ENCODE measurements around the gene MEIS3. TPM values are rescaled to one million over a fixed set of nuclear protein-coding genes. Genes with fewer than 3 reads are reported as not detected.
A peak's percentile ranks its signal among the peaks of the same experiment; 100 is the strongest.

The MEIS3 gene
- polyA plus RNA-seq, 3 donors, result not detected

DNA sequence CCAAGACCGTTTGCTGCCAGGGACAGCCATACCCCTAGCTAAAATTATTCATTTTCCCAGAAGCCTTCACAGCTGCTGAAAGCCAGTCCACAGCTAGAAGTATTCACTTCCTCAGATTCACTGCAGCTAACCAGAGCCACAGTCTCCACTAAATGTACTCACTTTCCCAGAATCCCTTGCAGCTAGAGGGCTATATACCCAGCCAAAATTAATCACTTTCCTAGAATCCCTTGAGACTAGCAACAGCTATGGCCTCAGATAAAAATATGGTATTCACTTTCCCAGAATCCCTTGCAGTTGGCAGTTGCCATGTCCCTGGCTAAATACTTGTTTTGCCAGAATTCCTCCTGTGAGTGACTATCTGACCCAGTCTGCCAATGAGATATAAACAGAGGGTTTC, 13.8 kb upstream of the MEIS3 start:
- Histone ChIP-seq H3K4me2 (replicated peaks; ENCODE audit: extremely low read depth, low read length, poor library complexity, severe bottlenecking) (no peak overlapping the region), H3K79me2 (ENCODE audit: insufficient read depth, low read length) (no peaks in the 10 kb centered on the region), H3K36me3 (replicated peaks in 1 of 2; ENCODE audit: control insufficient read depth in 1 of 2, insufficient read depth in 2 of 2, low read length in 2 of 2) (no peaks in the 10 kb centered on the region), H3K4me1 (ENCODE audit: control insufficient read depth in 1 of 2, insufficient read depth in 2 of 2, low read length in 2 of 2) (peaks cover 9 to 17% of the 10 kb centered on the region in 2 donors), H3K27me3 (ENCODE audit: control insufficient read depth in 2 of 2, insufficient read depth in 2 of 2, low read length in 2 of 2) (peaks cover 18 to 44% of the 10 kb centered on the region in 2 donors), H3K9me3 (replicated peaks in 1 of 2; ENCODE audit: control insufficient read depth in 1 of 2, insufficient read depth in 1 of 2, low read length in 2 of 2) (peaks cover 3 to 12% of the 10 kb centered on the region in 2 donors), H3K27ac (ENCODE audit: low read depth in 1 of 2, low read length in 2 of 2) (no peak overlapping the region), H3K9ac (ENCODE audit: insufficient read depth, low read length, poor library complexity, severe bottlenecking) (no peak overlapping the region), H3K4me3 (replicated peaks in 1 of 3; ENCODE audit: low read depth in 2 of 3, low read length in 3 of 3) (no peak overlapping the region), H4K20me1 (ENCODE audit: insufficient read depth, low read length) (no peaks in the 10 kb centered on the region), H2AFZ (ENCODE audit: insufficient read depth, low read depth, low read length, poor library complexity, severe bottlenecking) (no peak overlapping the region)
- Mint-ChIP-seq H3K27me3 (ENCODE audit: low read depth in 3 of 3) (peaks cover 24 to 39% (median 33%) of the 10 kb centered on the region in 3 donors), H3K9me3 (peaks cover 0 to 18% (median 11%) of the 10 kb centered on the region in 7 donors), H3K36me3 (peaks cover 0 to 2% of the 10 kb centered on the region in 2 donors), H3K4me3 (peak overlapping the region in 1 of 2 donors; percentile 46), H3K27ac (no peak overlapping the region), H3K4me1 (peaks cover 9% of the 10 kb centered on the region)
- DNase-seq, result no peak
- 0% methylated on average over 1 of the region's 1 CpG for WGBS (ENCODE audit: insufficient coverage)
- intact Hi-C loops (cut with micrococcal nuclease), result loop anchor here in 1 of 2 donors (10.0 kb wide), 1 partner anchor 82 kb away; the partner anchor contains the start of gene NAPA
- TF ChIP-seq, protein P1, sequence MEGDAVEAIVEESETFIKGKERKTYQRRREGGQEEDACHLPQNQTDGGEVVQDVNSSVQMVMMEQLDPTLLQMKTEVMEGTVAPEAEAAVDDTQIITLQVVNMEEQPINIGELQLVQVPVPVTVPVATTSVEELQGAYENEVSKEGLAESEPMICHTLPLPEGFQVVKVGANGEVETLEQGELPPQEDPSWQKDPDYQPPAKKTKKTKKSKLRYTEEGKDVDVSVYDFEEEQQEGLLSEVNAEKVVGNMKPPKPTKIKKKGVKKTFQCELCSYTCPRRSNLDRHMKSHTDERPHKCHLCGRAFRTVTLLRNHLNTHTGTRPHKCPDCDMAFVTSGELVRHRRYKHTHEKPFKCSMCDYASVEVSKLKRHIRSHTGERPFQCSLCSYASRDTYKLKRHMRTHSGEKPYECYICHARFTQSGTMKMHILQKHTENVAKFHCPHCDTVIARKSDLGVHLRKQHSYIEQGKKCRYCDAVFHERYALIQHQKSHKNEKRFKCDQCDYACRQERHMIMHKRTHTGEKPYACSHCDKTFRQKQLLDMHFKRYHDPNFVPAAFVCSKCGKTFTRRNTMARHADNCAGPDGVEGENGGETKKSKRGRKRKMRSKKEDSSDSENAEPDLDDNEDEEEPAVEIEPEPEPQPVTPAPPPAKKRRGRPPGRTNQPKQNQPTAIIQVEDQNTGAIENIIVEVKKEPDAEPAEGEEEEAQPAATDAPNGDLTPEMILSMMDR (IDR thresholded peaks at IDR 0.05), result no peak

DNA sequence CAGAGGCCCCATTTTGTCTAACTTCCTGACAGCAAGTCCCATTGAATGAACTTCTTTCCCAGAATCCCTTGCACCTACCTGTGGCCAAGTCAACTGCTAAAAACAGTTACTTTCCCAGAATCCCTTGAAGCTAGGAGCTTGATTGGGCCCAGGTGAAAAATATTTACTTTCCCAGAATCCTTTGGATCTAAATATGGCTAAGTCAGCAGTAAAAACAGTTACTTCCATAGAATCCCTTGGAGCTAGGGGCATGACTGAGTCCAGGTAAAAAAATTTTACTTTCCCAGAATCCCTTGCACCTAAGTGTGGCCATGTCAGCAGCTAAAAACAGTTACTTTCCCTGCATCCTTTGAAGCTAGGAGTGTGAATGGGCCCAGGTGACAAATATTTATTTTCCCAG, 13.2 kb upstream of the MEIS3 start:
- no peak overlapping the region for H3K4me3 ChIP-seq (replicated peaks in 1 of 3; ENCODE audit: low read depth in 2 of 3, low read length in 3 of 3)
- peaks cover 0 to 17% (median 11%) of the 10 kb centered on the region in 7 donors for H3K9me3 Mint-ChIP-seq
- H3K36me3 Mint-ChIP-seq, result peaks cover 0 to 2% of the 10 kb centered on the region in 2 donors
- no peak overlapping the region for H3K27ac Mint-ChIP-seq
- H3K27me3 Mint-ChIP-seq (ENCODE audit: low read depth in 3 of 3), result peaks cover 20 to 35% (median 33%) of the 10 kb centered on the region in 3 donors
- H3K4me3 Mint-ChIP-seq, result peak overlapping the region in 1 of 2 donors; percentile 11
- H3K36me3 ChIP-seq (replicated peaks in 1 of 2; ENCODE audit: control insufficient read depth in 1 of 2, insufficient read depth in 2 of 2, low read length in 2 of 2), result no peaks in the 10 kb centered on the region
- H3K27me3 ChIP-seq (ENCODE audit: control insufficient read depth in 2 of 2, insufficient read depth in 2 of 2, low read length in 2 of 2), result peaks cover 18 to 50% of the 10 kb centered on the region in 2 donors
- no peaks in the 10 kb centered on the region for H3K79me2 ChIP-seq (ENCODE audit: insufficient read depth, low read length)
- H3K9me3 ChIP-seq (replicated peaks in 1 of 2; ENCODE audit: control insufficient read depth in 1 of 2, insufficient read depth in 1 of 2, low read length in 2 of 2), result peaks cover 4 to 12% of the 10 kb centered on the region in 2 donors
- no peaks in the 10 kb centered on the region for H4K20me1 ChIP-seq (ENCODE audit: insufficient read depth, low read length)
- no peak for DNase-seq
- no peak overlapping the region for H3K27ac ChIP-seq (ENCODE audit: low read depth in 1 of 2, low read length in 2 of 2)
- intact Hi-C loops (cut with micrococcal nuclease), result loop anchor here in 1 of 2 donors (10.0 kb wide), 1 partner anchor 82 kb away; the partner anchor contains the start of gene NAPA
- peaks cover 9% of the 10 kb centered on the region for H3K4me1 Mint-ChIP-seq
- H3K9ac ChIP-seq (ENCODE audit: insufficient read depth, low read length, poor library complexity, severe bottlenecking), result no peak overlapping the region
- no peak overlapping the region for H2AFZ ChIP-seq (ENCODE audit: insufficient read depth, low read depth, low read length, poor library complexity, severe bottlenecking)
- TF ChIP-seq, protein P1 (IDR thresholded peaks at IDR 0.05), result no peak
- no peak overlapping the region for H3K4me2 ChIP-seq (replicated peaks; ENCODE audit: extremely low read depth, low read length, poor library complexity, severe bottlenecking)
- peaks cover 13 to 21% of the 10 kb centered on the region in 2 donors for H3K4me1 ChIP-seq (ENCODE audit: control insufficient read depth in 1 of 2, insufficient read depth in 2 of 2, low read length in 2 of 2)
